Activated naive CD8-positive, alpha-beta T cell treated with anti-CD3 and anti-CD28 coated beads, Interleukin-2, amount 10 ng/mL, durations not matched to agents 7 days and 5 days (primary cell): ENCODE measurements around the gene ALDH3B1. TPM values are rescaled to one million over a fixed set of nuclear protein-coding genes. Genes with fewer than 3 reads are reported as not detected.

Source experiments
- ATAC-seq: fragments of 150-1000 bp; cut with Tn5 transposase; one replicate; pipeline ENCODE4 v1.10.0; 2021; ENCODE audit warnings: low read depth, moderate library complexity
- POLR2A ChIA-PET: fragments of 350-600 bp; sonication (Branson Sonifier 250); formaldehyde crosslinking; loops from one replicate; lab custom pipeline; 2021; ENCODE audit warnings: antibody characterized with exemption; lab: Charles Lee
- DNase-seq: peaks from one replicate; pipeline ENCODE4 v3.0.0; 2021
- H3K27ac Mint-ChIP-seq: one replicate; pipeline ENCODE4 v1.8.0; 2022; ENCODE audit warnings: mild to moderate bottlenecking, mixed read lengths
- H3K27me3 Mint-ChIP-seq: one replicate; pipeline ENCODE4 v1.8.0; 2022; ENCODE audit warnings: mild to moderate bottlenecking, moderate library complexity, mixed read lengths
- H3K36me3 Mint-ChIP-seq: one replicate; pipeline ENCODE4 v1.8.0; 2021; ENCODE audit warnings: mild to moderate bottlenecking, mixed read lengths
- H3K4me1 Mint-ChIP-seq: one replicate; pipeline ENCODE4 v1.8.0; 2021; ENCODE audit warnings: mixed read lengths
- H3K4me3 Mint-ChIP-seq: one replicate; pipeline ENCODE4 v1.8.0; 2022; ENCODE audit warnings: mild to moderate bottlenecking, moderate library complexity, mixed read lengths
- H3K9me3 Mint-ChIP-seq: one replicate; pipeline ENCODE4 v1.8.0; 2021; ENCODE audit warnings: mixed read lengths
- total RNA-seq, 2 experiments: library from RNA; stranded (reverse); gene quantifications; one replicate each; pipeline ENCODE4 v1.2.3, GENCODE V29; 2021

Gene ALDH3B1
- total RNA-seq, 2 experiments from 2014 or later = 0.45 to 0.61 TPM

GRCh38 chr11:68052137-68052873 lies 42.2 kb downstream of the ALDH3B1 start:
- POLR2A ChIA-PET = interaction anchor here (1.4 to 2.2 kb wide), 2 partner anchors 8 to 10 kb away, joined by 3 to 10 read pairs; no protein-coding TSS in a partner anchor
- DNase-seq (no peak), ATAC-seq (no peak)
- Mint-ChIP-seq H3K36me3 (peaks cover 12% of the 10 kb centered on the region), H3K27ac (peak overlapping the region; percentile 15), H3K27me3 (no peaks in the 10 kb centered on the region), H3K9me3 (no peaks in the 10 kb centered on the region), H3K4me1 (no peaks in the 10 kb centered on the region), H3K4me3 (no peak overlapping the region)

- H3K36me3 Mint-ChIP-seq = peaks cover 12% of the 10 kb centered on the region
- no peak for DNase-seq
- H3K27ac Mint-ChIP-seq = no peak overlapping the region
- H3K4me1 Mint-ChIP-seq = no peaks in the 10 kb centered on the region
- ATAC-seq = peak; percentile 15
- POLR2A ChIA-PET = interaction anchor here (0.8 kb wide), 1 partner anchor 50 kb away, joined by 3 read pairs; no protein-coding TSS in a partner anchor
- H3K9me3 Mint-ChIP-seq = no peaks in the 10 kb centered on the region
- H3K27me3 Mint-ChIP-seq = no peaks in the 10 kb centered on the region
- H3K4me3 Mint-ChIP-seq = no peak overlapping the region
Observed at GRCh38 chr11:68053117-68053516, 43.0 kb downstream of the ALDH3B1 start.

DNA sequence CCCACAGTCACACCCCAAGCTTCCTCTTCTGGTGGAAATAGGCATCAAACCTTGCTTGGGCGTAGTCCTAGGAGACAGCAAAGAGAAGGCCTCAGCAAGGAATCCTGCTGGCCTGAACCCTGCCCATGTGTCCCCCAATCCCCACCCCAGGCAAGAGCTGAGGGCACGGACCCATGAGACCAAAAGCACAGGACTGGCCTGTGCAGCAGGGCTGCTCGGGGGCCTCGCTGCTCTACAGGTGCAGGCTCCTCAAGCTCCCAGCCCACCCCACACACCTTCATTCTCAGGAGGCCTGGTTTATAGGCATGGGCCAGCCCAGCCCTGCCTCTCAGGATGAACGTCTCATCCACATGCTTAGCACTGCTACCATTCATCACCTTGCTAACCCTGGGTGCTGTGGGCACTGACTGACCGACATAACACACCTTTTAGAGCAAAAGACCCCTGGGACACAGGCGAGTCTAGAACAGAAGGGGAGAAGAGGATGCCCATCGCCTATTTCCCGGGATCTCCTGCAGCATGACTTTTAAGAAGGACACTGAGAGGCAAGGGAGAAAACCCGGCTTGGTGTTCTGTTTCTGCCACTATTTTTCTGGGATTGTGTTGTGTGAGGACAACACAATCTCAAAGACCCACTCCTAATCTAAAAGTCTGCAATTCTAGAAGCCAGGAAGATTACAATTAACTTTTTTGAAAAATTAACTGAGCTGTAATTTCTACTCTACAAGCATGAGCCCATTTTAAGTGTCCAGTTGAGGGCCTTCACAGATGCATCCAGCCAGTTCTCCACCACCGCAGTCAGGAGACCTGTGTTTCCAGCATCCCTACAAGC lies 44.1 kb downstream of the ALDH3B1 start:
- Mint-ChIP-seq H3K27ac (peak overlapping the region; percentile 21), H3K9me3 (no peaks in the 10 kb centered on the region), H3K4me1 (no peaks in the 10 kb centered on the region), H3K36me3 (peaks cover 12% of the 10 kb centered on the region), H3K4me3 (no peak overlapping the region), H3K27me3 (no peaks in the 10 kb centered on the region)
- no peak for DNase-seq
- ATAC-seq = no peak
- POLR2A ChIA-PET = interaction anchor here (1.2 kb wide), 1 partner anchor 13 kb away, joined by 3 read pairs; no protein-coding TSS in a partner anchor

- H3K4me3 Mint-ChIP-seq = no peak overlapping the region
- H3K4me1 Mint-ChIP-seq = no peaks in the 10 kb centered on the region
- POLR2A ChIA-PET = no interaction called here
- H3K27me3 Mint-ChIP-seq = no peaks in the 10 kb centered on the region
- ATAC-seq = no peak
- no peak for DNase-seq
- H3K9me3 Mint-ChIP-seq = no peaks in the 10 kb centered on the region
- peaks cover 15% of the 10 kb centered on the region for H3K36me3 Mint-ChIP-seq
- H3K27ac Mint-ChIP-seq = no peak overlapping the region
Observed at GRCh38 chr11:68056317-68057285, 46.5 kb downstream of the ALDH3B1 start.

DNA sequence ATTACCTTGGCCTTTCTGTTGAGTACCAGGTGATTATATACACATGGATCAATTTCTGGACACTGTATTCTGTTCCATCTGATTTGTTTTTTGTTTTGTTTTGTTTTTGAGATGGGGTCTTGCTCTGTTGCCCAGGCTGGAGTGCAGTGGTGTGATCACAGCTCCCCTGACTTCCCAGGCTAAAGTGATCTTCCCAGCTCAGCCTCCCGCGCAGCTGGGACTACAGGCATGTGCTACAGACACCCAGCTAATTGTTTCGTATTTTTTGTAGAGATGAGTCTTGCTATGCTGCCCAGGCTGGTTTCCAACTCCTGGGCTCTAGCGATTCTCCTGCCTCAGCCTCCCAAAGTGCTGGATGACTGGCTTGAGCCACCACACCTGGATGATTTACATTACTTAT lies 47.7 kb downstream of the ALDH3B1 start:
- H3K4me1 Mint-ChIP-seq = no peaks in the 10 kb centered on the region
- ATAC-seq (no peak), DNase-seq (no peak)
- POLR2A ChIA-PET = no interaction called here
- H3K36me3 Mint-ChIP-seq = peaks cover 9% of the 10 kb centered on the region
- no peak overlapping the region for H3K4me3 Mint-ChIP-seq
- no peaks in the 10 kb centered on the region for H3K9me3 Mint-ChIP-seq
- H3K27ac Mint-ChIP-seq = no peak overlapping the region
- H3K27me3 Mint-ChIP-seq = no peaks in the 10 kb centered on the region

DNA sequence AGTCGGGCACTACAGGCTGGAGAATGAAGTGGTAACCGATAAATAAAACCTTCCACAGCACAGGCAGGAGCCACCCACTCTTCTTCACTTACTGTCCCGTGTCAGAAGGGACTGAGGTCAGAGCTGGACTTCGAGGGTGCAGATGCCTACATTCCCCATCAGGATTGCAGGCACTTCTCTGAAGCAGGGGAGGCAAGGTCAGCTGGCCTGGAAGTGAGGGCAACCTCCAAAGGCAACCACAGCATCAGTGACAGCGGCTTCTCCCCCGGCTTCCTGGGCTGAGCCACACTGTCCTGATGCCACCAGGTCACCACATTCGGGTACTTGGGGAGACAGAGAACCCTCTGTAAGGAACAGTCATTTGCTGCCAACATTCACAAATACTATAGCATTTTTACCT lies 51.4 kb downstream of the ALDH3B1 start:
- Mint-ChIP-seq H3K36me3 (peaks cover 5% of the 10 kb centered on the region), H3K27ac (no peak overlapping the region), H3K4me1 (no peaks in the 10 kb centered on the region), H3K4me3 (no peak overlapping the region), H3K27me3 (no peaks in the 10 kb centered on the region), H3K9me3 (no peaks in the 10 kb centered on the region)
- POLR2A ChIA-PET = interaction anchor here (0.7 to 1.1 kb wide), 2 partner anchors 10 to 11 kb away, joined by 3 to 6 read pairs; no protein-coding TSS in a partner anchor
- ATAC-seq = no peak
- DNase-seq = no peak

GRCh38 chr11:68064926-68065325 lies 54.8 kb downstream of the ALDH3B1 start:
- no peaks in the 10 kb centered on the region for H3K9me3 Mint-ChIP-seq
- H3K4me3 Mint-ChIP-seq = no peak overlapping the region
- POLR2A ChIA-PET = no interaction called here
- DNase-seq = no peak
- H3K27ac Mint-ChIP-seq = no peak overlapping the region
- H3K4me1 Mint-ChIP-seq = no peaks in the 10 kb centered on the region
- H3K36me3 Mint-ChIP-seq = peaks cover 8% of the 10 kb centered on the region
- H3K27me3 Mint-ChIP-seq = no peaks in the 10 kb centered on the region
- no peak for ATAC-seq

- DNase-seq = no peak
- Mint-ChIP-seq H3K27me3 (no peaks in the 10 kb centered on the region), H3K36me3 (peaks cover 3% of the 10 kb centered on the region), H3K4me3 (no peak overlapping the region), H3K27ac (no peak overlapping the region), H3K9me3 (no peaks in the 10 kb centered on the region), H3K4me1 (no peaks in the 10 kb centered on the region)
- ATAC-seq = no peak
- POLR2A ChIA-PET = no interaction called here
Observed at GRCh38 chr11:68065841-68066240, 55.7 kb downstream of the ALDH3B1 start.

- H3K27ac Mint-ChIP-seq = no peak overlapping the region
- ATAC-seq = no peak
- H3K27me3 Mint-ChIP-seq = no peaks in the 10 kb centered on the region
Observed at GRCh38 chr11:68066742-68067141, 56.6 kb downstream of the ALDH3B1 start.

DNA sequence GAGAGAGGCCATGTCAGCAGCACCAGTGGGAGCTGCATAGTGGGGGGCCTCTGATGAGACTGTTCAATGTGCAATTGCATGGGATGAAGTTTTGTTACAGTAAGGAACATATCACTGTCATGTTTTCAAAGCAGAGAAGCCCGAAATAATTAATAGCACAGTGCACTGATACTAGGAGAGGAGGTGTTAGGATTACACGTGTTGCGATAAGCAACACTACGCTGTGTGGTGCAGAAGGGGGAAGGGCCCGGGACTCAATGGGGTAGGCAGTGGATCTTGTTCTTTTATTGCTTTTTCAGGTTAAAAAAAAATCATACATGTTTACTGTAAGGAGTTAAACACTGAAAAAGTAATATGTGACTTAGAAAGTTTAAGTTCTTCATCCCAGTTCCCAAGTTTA lies 57.9 kb downstream of the ALDH3B1 start:
- Mint-ChIP-seq H3K9me3 (no peaks in the 10 kb centered on the region), H3K4me1 (no peaks in the 10 kb centered on the region), H3K36me3 (peaks cover 6% of the 10 kb centered on the region), H3K4me3 (no peak overlapping the region), H3K27me3 (no peaks in the 10 kb centered on the region), H3K27ac (no peak overlapping the region)
- POLR2A ChIA-PET = no interaction called here
- ATAC-seq (no peak), DNase-seq (no peak)

More at GRCh38 chr11:68066742-68067141, 56.6 kb downstream of the ALDH3B1 start:
- no peaks in the 10 kb centered on the region for H3K4me1 Mint-ChIP-seq
- H3K36me3 Mint-ChIP-seq = peaks cover 3% of the 10 kb centered on the region
- DNase-seq = no peak
- no peak overlapping the region for H3K4me3 Mint-ChIP-seq
- POLR2A ChIA-PET = no interaction called here
- H3K9me3 Mint-ChIP-seq = no peaks in the 10 kb centered on the region

DNA sequence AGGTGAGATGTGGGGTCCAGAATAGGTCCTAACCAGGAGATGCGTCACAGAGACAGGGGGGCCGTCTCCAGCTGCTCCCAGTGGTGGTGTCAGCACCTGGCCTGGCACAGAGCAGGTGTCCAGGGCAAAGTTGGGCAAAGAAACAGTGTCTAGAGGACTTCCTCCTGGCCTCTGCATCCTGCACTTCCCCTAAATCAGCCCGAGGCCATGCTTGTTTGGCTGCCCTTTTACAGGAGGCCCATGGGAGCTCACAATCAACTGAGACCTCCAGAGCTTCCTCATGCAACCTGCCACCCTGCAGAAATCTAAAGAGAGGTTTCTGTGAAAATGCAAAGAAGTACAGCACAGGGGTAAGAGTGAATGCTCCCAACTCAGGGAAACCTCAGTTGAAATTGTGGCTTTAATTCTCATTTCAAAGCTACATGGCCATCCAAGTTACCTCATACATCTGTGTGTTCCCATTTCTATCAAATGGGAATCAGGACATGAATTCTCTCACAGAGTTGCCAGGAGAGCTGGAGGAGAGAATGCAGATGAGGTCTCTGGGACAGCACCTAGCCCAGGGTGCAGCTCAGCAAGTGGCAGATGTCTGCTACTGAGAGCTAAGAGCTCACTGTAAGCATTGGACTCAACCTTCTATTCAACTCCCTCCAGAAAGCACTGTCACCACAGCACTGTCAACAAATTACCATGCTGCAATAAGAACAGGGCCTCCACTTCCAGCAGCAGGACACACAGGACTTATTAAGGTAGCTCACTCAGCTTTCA lies 61.3 kb downstream of the ALDH3B1 start:
- Mint-ChIP-seq H3K27me3 (no peaks in the 10 kb centered on the region), H3K4me3 (no peak overlapping the region), H3K4me1 (no peaks in the 10 kb centered on the region), H3K27ac (no peak overlapping the region), H3K9me3 (no peaks in the 10 kb centered on the region), H3K36me3 (peaks cover 6% of the 10 kb centered on the region)
- POLR2A ChIA-PET = no interaction called here
- DNase-seq = no peak
- no peak for ATAC-seq

DNA sequence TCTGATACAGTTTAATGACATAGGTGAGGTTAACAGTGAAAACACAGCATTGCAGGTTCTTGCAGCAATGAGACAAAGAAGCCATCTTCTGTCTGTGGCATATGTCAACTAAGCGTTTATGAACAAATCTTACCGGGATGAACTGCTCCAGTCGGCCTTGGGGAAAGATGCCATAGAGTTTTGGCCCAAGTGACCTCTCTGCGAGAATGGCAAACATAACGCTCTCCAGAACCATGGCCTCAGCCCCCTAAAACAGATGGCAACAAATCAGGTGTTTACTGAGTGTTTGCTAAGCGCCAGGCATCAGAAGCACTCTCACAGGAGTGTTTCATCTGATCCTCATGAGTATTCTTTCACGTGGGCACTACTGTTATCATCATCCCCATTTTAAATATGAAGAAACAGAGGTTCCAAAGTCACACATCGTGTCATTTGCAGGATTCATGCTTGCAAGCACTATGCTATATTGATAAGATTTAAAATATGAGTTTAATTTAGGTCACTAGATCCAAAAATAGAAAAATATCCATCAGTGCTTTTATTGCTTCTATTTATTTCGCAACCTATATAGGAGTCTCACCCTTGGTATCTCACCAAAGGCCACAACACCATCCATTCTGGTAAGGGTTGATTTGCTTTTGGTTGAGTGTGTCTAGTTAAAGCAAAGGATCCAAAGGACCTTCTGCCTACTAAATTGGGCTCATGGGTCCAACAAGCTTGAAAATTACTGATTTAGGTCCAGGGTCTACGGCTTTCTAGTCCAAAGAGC lies 64.6 kb downstream of the ALDH3B1 start:
- ATAC-seq = no peak
- Mint-ChIP-seq H3K36me3 (peaks cover 7% of the 10 kb centered on the region), H3K4me3 (no peak overlapping the region), H3K27ac (no peak overlapping the region), H3K4me1 (no peaks in the 10 kb centered on the region), H3K27me3 (no peaks in the 10 kb centered on the region), H3K9me3 (no peaks in the 10 kb centered on the region)
- POLR2A ChIA-PET = no interaction called here
- DNase-seq = no peak
